ENCODE data around the gene NTSR1. TPM values are rescaled to one million over a fixed set of nuclear protein-coding genes. Genes with fewer than 3 reads are reported as not detected.

The NTSR1 gene
- polyA plus RNA-seq, 1 donor = 1.5 TPM

GRCh38 chr20:62771396-62772102, 62.9 kb downstream of the NTSR1 start:
- no peak for DNase-seq

- DNase-seq = no peak
These were observed 63.5 kb downstream of the NTSR1 start for GRCh38 chr20:62772103-62772611.

GRCh38 chr20:62772619-62772989, 64.0 kb downstream of the NTSR1 start:
- no peak for DNase-seq

- DNase-seq = no peak
These were observed 64.6 kb downstream of the NTSR1 start for GRCh38 chr20:62772990-62773844.

- DNase-seq = no peak
These were observed 65.4 kb downstream of the NTSR1 start for GRCh38 chr20:62773845-62774714.

GRCh38 chr20:62774762-62775161, 66.1 kb downstream of the NTSR1 start:
- DNase-seq = no peak

GRCh38 chr20:62775206-62775605, 66.6 kb downstream of the NTSR1 start:
- no peak for DNase-seq

- no peak for DNase-seq
These were observed 67.5 kb downstream of the NTSR1 start for GRCh38 chr20:62776035-62776691.

- no peak for DNase-seq
These were observed 68.3 kb downstream of the NTSR1 start for GRCh38 chr20:62776692-62777527.

GRCh38 chr20:62777528-62777830, 68.8 kb downstream of the NTSR1 start:
- no peak for DNase-seq

GRCh38 chr20:62778058-62778457, 69.4 kb downstream of the NTSR1 start:
- DNase-seq = no peak

GRCh38 chr20:62778601-62779416, 70.2 kb downstream of the NTSR1 start:
- DNase-seq = no peak

- DNase-seq = no peak
These were observed 70.7 kb downstream of the NTSR1 start for GRCh38 chr20:62779417-62779685.

- DNase-seq = no peak
These were observed 71.6 kb downstream of the NTSR1 start for GRCh38 chr20:62780204-62780603.

GRCh38 chr20:62780696-62781095, 72.1 kb downstream of the NTSR1 start:
- no peak for DNase-seq

GRCh38 chr20:62782149-62782892, 73.7 kb downstream of the NTSR1 start:
- DNase-seq = no peak

GRCh38 chr20:62782893-62783278, 74.2 kb downstream of the NTSR1 start:
- no peak for DNase-seq

GRCh38 chr20:62784497-62784896, 75.9 kb downstream of the NTSR1 start:
- DNase-seq = no peak

GRCh38 chr20:62785393-62785792, 76.8 kb downstream of the NTSR1 start:
- no peak for DNase-seq

- DNase-seq = no peak
These were observed 77.5 kb downstream of the NTSR1 start for GRCh38 chr20:62786157-62786556.

Data from left kidney (tissue), 2 donors.